Epithelial cell of proximal tubule (primary cell): ENCODE measurements around the gene FADS2. TPM values are rescaled to one million over a fixed set of nuclear protein-coding genes. Genes with fewer than 3 reads are reported as not detected.
A peak's percentile ranks its signal among the peaks of the same experiment; 100 is the strongest.

Source experiments
- DNase-seq: peaks from one replicate; pipeline ENCODE4 v3.0.0-alpha.2; 2011; ENCODE audit warnings: low read depth
- H3K4me3 ChIP-seq: 2 replicates; pipeline ENCODE4 v1.5.1; 2011; ENCODE audit warnings: low read depth, mild to moderate bottlenecking, low read length
- CTCF ChIP-seq: conservative IDR thresholded peaks from 2 replicates; pipeline ENCODE4 v1.5.1; 2012; ENCODE audit warnings: low read depth, mild to moderate bottlenecking, low read length
- total RNA-seq: library from RNA; depleted of rRNA; stranded (reverse); fragments of >200 nt; gene quantifications from 2 replicates; pipeline ENCODE4 v1.2.3, GENCODE V29; 2015

FADS2 gene
- total RNA-seq, 1 donor from 2014 or later: 169 TPM

DNA sequence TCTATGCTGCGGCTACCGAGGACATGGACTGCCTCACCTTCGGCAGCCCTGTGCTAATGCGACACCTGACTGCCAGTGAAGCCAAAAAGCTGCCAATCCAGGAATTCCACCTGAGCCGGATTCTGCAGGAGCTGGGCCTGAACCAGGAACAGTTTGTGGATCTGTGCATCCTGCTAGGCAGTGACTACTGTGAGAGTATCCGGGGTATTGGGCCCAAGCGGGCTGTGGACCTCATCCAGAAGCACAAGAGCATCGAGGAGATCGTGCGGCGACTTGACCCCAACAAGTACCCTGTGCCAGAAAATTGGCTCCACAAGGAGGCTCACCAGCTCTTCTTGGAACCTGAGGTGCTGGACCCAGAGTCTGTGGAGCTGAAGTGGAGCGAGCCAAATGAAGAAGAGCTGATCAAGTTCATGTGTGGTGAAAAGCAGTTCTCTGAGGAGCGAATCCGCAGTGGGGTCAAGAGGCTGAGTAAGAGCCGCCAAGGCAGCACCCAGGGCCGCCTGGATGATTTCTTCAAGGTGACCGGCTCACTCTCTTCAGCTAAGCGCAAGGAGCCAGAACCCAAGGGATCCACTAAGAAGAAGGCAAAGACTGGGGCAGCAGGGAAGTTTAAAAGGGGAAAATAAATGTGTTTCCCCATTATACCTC lies 32.1 kb upstream of the FADS2 start:
- DNase-seq: no peak
- no peak for TF ChIP-seq CTCF
- H3K4me3 ChIP-seq: no peak overlapping the region

DNA sequence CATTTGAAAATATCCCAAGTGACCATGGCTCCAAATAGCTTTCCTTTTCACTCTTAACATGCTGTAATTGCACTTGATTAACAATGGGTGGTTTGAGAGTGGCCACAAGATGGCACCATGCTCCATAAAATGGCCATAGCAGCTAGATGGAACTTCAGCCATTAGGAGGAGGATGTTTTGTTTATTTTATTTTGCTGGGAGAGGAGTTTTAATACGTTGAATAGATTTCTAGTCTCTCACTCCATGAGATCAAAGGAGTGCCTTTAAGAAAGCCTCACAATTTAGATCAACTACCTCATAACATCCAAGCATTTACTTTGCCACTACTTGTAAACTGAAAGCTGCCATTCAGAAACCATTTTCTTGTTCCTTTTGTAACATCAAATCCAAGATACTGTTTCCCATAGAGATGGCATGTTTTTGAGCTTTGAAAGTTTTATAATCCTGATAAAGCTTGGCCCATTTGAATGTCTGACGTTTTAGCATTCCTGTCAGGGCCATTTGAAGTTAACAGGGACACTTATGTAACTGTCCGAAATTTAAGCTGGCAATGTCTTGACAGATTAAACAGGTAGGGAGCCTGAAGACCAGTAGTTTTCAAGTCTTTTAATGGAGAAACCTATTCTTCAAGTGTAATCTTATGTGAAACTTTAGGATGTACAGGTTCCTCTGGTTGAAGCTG lies 30.7 kb upstream of the FADS2 start:
- DNase-seq: no peak
- peak; percentile 88 for TF ChIP-seq CTCF
- H3K4me3 ChIP-seq: no peak overlapping the region

- no peak overlapping the region for H3K4me3 ChIP-seq
- no peak for DNase-seq
- TF ChIP-seq CTCF: no peak
These were observed 28.3 kb upstream of the FADS2 start for GRCh38 chr11:61799665-61800284.

DNA sequence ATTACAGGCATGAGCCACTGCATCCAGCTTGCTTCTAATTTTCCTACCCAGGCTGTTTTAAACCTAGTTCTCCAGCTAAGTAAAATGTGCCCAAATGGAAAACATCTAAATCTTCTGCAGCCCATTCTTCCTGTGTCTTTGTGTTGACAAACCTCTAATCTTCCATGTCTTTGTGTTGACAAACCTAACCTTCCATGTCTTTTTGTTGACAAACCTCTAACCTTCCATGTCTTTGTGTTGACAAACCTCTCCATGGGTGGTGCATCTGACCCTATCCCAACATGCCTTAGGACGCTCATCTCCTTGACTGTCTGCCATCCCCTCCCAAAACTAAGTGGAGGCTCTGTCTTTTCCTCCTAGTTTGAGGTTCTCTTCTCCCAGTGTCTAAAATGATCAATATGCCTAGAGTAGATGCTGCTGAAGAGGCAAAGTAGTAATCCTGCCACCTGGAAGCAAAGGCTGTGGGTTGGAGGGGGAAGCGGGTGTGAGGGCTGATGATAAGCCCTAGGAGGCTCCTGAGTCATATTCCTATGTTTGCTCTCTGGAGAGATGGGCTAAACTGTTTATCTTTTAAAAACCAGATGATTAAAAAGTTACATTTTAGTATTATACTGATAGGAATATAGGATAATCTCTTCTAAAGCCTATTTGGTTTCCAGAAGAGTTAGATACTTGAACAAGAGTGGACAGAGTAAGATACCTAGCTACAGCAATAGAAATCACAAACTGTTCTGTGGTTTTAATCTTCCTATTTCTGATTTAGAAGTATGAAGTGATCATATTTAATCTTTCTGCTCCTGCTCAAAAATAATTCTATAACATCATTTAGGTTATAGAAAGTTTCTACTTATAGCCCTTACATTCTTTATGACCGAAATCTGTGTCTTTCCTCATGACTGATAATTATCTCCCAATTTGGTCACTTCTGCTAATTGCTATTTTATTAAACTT lies 27.5 kb upstream of the FADS2 start:
- no peak for DNase-seq
- no peak overlapping the region for H3K4me3 ChIP-seq
- no peak for TF ChIP-seq CTCF

DNA sequence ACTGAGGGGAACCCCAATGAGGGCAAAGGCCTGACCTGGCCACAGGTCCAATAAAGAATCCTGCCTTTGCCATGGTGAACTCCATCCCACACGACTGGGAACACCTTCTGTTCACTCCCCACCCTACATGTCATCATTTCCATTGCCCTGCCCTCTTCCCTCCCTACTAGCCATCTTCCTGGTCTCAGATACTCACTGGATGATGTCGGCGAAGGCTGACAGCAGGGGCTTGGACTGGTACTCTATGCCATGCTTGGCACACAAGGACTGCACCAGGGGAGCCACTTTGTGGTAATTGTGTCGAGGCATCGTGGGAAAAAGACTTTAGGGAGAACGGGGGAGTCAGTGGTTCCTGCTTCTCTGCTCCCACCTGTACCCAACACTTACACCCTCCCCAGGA lies 25.5 kb upstream of the FADS2 start:
- no peak for DNase-seq

More for the DNA sequence above, 25.5 kb upstream of the FADS2 start:
- no peak for TF ChIP-seq CTCF
- H3K4me3 ChIP-seq: no peak overlapping the region
